ENCODE measurements around the gene CACNA1H. TPM values are rescaled to one million over a fixed set of nuclear protein-coding genes. Genes with fewer than 3 reads are reported as not detected.

The CACNA1H gene
- total and polyA plus RNA-seq, 7 donors, result 1.8 to 5.9 (median 2.3) TPM

DNA sequence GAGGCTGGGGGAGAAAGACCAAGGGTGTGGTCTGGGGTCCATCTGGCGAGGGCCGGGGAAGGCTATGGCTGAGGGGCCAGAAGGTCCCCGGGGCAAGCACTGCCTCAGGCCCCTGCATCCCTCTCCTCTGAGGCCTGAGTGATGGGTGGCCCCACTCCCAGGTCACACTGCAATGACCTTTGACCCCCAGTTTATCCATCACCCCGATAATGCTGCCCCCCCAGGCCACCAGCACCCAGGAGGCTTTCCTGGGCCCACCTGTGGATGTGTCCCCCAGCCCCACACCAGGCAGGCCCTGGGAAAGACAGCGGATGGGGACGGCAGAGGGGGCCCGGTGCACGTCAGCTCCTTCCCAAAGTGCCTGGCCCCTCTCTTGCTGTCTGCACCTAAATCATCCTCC is 22.5 kb upstream of the CACNA1H start:
- intact Hi-C loops (cut with DNase I), result no loop called here
- Histone ChIP-seq H3K27ac (no peak overlapping the region), H3K4me1 (no peaks in the 10 kb centered on the region), H3K27me3 (ENCODE audit: insufficient read depth in 3 of 3, low read length in 2 of 3) (peaks cover 0 to 42% (median 17%) of the 10 kb centered on the region in 3 donors), H3K9me3 (no peaks in the 10 kb centered on the region), H3K4me3 (no peak overlapping the region), H3K36me3 (ENCODE audit: insufficient read depth in 1 of 2, low read depth in 1 of 2) (no peaks in the 10 kb centered on the region)
- no peak for DNase-seq
- ATAC-seq, result no peak
- WGBS, 3 donors, result 79 to 91% (median 81%) methylated on average over 7 to 8 of the region's 8 CpGs
- no peak for TF ChIP-seq CTCF (IDR thresholded peaks at IDR 0.05)

DNA sequence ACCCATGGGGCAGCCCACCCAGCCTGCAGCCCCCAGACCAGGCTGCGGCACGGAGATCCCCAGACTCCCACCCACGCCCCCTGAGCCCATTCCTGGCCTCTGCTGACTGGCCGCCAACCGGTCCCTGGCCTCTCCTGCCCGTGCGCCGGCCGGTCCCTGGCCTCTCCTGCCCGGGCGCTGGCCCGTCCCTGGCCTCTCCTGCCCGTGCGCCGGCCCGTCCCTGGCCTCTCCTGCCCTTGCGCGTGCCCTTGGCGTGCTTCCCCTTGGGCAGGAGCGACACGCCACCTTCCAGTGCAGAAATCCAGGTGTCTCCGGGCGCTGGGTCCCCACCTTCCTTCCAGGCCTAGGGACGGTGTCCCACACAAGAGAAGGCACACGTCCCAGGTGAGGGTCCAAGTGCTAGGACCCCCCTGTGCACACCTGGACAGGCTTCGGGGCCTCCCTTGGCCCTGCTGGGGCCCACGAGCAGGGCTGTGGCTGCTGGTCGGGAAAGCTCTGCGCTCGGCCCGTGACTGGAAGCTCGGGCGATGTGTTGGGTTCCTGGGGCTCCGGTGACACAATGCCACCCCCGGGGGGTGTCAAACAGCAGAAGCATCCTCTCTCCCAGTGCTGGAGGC is 21.4 kb upstream of the CACNA1H start:
- H3K9me3 ChIP-seq, result no peaks in the 10 kb centered on the region
- no peak overlapping the region for H3K27ac ChIP-seq
- H3K27me3 ChIP-seq (ENCODE audit: insufficient read depth in 3 of 3, low read length in 2 of 3), result peaks cover 0 to 42% (median 17%) of the 10 kb centered on the region in 3 donors
- 87 to 89% (median 89%) methylated on average over 31 to 35 of the region's 35 CpGs for WGBS, 3 donors
- ATAC-seq (no peak), DNase-seq (no peak)
- H3K36me3 ChIP-seq (ENCODE audit: insufficient read depth in 1 of 2, low read depth in 1 of 2), result no peaks in the 10 kb centered on the region
- no peaks in the 10 kb centered on the region for H3K4me1 ChIP-seq
- no peak overlapping the region for H3K4me3 ChIP-seq
- intact Hi-C loops (cut with DNase I), result no loop called here
- no peak for TF ChIP-seq CTCF (IDR thresholded peaks at IDR 0.05)

- WGBS, 3 donors, result 48 to 64% (median 53%) methylated on average over 15 of the region's 15 CpGs
- Histone ChIP-seq H3K36me3 (ENCODE audit: insufficient read depth in 1 of 2, low read depth in 1 of 2) (no peaks in the 10 kb centered on the region), H3K4me1 (no peaks in the 10 kb centered on the region), H3K27me3 (ENCODE audit: insufficient read depth in 3 of 3, low read length in 2 of 3) (peaks cover 0 to 43% (median 14%) of the 10 kb centered on the region in 3 donors), H3K27ac (no peak overlapping the region), H3K4me3 (no peak overlapping the region), H3K9me3 (no peaks in the 10 kb centered on the region)
- ATAC-seq (no peak), DNase-seq (no peak)
- TF ChIP-seq CTCF (IDR thresholded peaks at IDR 0.05), result no peak
- intact Hi-C loops (cut with DNase I), result no loop called here
Measured at GRCh38 chr16:1132431-1132830, 20.5 kb upstream of the CACNA1H start.

- intact Hi-C loops (cut with DNase I), result no loop called here
- DNase-seq, result no peak
- Histone ChIP-seq H3K36me3 (ENCODE audit: insufficient read depth in 1 of 2, low read depth in 1 of 2) (no peaks in the 10 kb centered on the region), H3K27me3 (ENCODE audit: insufficient read depth in 3 of 3, low read length in 2 of 3) (peaks cover 0 to 42% (median 14%) of the 10 kb centered on the region in 3 donors), H3K4me3 (no peak overlapping the region), H3K27ac (no peak overlapping the region), H3K9me3 (no peaks in the 10 kb centered on the region), H3K4me1 (no peaks in the 10 kb centered on the region)
- TF ChIP-seq CTCF (IDR thresholded peaks at IDR 0.05), result no peak
- ATAC-seq, result no peak
- WGBS, 3 donors, result 80 to 93% (median 87%) methylated on average over 11 to 18 of the region's 18 CpGs
Measured at GRCh38 chr16:1133271-1133670, 19.6 kb upstream of the CACNA1H start.
